Anterior cingulate cortex (tissue), 58 donors: Measurements from ENCODE around the gene ZNF846.
"Not testable (repeated sequence)": the region's sequence is repeated elsewhere in the genome, so short reads cannot be mapped to it uniquely, and the experiment has no call there.

Source experiments
- DNase-seq, 58 donors: peaks; one replicate each; lab custom pipeline; 2025; lab: John Stamatoyannopoulos, UW

The ZNF846 gene

GRCh38 chr19:9785367-9786331 lies 17.1 kb upstream of the ZNF846 start:
- DNase-seq = peak; percentile 29 to 99 (median 91)

GRCh38 chr19:9784163-9784496 lies 15.6 kb upstream of the ZNF846 start:
- DNase-seq = peak in 1 of 58 donors; percentile 13

DNA sequence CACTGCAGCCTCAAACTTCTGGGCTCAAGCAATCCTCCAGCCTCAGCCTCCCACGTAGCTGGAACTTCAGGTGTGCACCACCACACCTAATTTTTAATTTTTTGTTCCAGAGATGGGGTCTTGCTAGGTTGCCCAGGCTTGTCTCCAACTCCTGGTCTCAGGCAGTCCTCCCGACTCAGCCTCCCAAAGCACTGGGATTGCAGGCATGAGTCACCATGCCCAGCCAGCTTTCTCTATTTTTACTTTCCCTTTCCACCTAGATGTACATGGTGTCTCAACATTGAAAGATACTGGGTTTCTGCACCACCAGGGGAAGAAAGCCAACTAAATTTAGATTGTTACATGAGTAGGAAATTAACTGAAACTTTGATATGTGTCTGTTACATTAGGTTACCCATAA lies 13.8 kb upstream of the ZNF846 start:
- no peak for DNase-seq

- DNase-seq = no peak
Measured at GRCh38 chr19:9757544-9758501, 10.7 kb downstream of the ZNF846 start.

DNA sequence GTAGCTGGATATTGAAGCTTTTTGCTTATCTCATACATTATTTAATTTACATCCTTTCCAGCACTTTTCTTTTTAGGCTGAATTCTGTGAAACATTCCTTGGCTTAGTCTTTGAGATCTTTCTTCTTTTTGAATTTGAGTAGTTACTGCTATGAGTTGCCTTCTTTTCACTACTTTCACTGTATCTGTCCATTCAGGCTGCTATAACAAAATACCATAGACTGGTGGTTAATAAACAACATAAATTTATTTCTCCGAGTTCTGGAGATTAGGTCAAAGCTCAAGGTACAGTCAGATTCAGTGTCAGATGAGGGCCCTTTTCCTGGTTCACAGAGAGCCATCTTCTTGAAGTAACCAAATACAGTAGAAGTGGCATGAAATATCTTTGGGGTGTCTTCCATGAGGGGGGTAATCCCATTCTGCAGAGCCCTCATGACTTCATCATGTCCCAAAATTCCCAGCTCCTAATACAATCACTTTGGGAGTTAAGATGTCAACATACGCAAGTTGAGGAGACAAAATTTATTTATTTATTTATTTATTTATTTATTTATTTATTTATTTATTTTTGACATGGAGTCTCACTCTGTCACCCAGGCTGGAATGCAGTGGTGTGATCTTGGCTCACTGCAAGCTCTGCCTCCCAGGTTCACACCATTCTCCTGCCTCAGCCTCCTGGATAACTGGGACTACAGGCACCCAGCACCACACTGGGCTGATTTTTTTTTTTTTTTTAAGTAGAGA lies 15.7 kb downstream of the ZNF846 start:
- DNase-seq = no peak

GRCh38 chr19:9751446-9751845 lies 17.1 kb downstream of the ZNF846 start:
- DNase-seq = no peak

GRCh38 chr19:9741476-9742171 lies 26.9 kb downstream of the ZNF846 start:
- DNase-seq = no peak

GRCh38 chr19:9735986-9736385 lies 32.6 kb downstream of the ZNF846 start:
- DNase-seq = no peak

DNA sequence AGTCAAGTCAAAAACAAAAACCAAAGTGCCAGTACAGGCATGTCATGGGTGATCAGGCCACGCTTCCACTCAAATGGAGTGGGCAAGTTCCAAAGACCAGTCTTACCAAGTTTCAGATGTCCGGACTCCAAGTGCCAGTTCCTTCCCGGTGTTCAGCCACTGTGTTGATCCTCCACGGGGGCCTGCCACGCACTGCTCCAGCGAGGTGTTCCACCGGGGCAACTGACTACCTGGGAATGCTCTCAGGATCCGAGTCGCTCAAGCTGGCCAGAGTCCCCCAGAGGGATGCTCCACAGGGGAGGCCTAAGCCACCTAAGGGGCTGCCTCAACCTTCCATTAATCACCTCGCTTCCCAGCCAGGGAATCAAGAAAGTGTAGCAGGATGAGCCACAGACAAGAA lies 38.5 kb downstream of the ZNF846 start:
- DNase-seq = not testable (repeated sequence)

- no peak for DNase-seq
Measured at GRCh38 chr19:9729162-9729561, 39.4 kb downstream of the ZNF846 start.

DNA sequence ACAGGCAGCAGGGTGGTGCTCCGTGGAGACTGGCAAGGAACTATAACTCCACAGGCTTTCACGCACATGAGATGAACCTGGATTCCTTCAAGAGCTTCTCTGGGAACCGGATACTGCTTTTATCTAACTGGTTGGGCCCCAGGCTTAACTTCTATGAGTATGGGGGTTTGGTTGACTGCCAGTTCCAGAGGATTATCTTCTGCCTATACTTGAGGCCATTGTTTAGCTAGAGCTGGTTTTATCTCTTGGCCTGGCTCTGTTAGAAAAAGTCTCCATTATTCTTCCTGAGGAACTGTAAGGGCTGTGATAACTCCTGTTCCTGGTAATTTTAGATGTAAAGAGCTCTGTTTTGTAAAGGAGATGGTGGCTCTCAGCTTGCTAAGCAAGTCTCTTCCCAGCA lies 40.9 kb downstream of the ZNF846 start:
- no peak for DNase-seq

DNA sequence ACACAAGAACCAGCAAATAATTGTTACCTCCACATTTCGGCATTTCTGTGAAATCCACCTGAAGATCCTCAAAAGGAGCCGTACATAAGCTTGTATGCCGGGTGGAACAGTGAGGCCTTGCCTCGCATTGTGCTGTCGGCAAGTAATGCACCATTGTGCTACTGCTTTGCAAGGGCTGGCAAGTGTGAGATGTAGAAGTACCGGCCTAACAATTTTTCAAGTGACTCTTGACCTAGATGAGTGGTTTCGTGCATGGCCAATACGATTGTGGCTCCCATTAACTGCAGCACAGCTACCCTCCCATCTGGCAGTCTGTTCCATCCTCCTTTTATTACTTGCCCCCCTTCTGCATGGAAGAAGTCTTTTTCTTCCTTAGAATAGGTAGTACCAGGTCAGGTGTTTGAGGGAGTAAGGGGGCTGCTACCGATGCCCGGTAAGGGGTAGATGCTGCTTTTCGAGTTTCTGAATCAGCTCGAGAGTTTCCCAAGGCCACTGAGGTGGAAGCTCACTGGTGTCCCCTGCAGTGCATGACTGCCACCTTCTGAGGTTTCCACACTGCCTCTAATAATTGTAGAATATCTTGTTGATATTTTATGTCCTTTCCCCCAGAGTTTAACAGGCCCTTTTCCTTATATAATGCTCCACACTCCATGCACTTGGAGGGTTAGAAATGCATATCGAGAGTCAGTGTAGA lies 42.9 kb downstream of the ZNF846 start:
- not testable (repeated sequence) for DNase-seq

DNA sequence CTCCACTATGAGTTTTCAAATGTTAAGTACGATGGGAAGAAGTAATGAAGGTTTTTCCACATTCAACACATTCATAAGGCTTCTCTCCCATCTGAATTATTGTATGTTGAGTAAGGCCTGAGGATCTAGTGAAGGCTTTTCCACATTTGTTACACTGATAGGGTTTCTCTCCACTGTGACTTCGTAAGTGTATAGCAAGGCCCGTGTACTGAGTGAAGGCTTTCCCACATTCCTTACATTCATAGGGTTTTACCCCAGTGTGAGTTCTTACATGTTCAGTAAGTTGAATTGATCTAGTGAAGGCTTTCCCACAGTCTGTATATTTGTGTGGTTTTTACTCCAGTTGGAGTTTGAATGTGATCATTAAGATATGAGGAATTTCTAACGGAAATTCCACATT lies 44.4 kb downstream of the ZNF846 start:
- DNase-seq = no peak

- DNase-seq = peak in 1 of 58 donors; percentile 12
Measured at GRCh38 chr19:9721861-9722260, 46.7 kb downstream of the ZNF846 start.

- no peak for DNase-seq
Measured at GRCh38 chr19:9720541-9720940, 48.0 kb downstream of the ZNF846 start.

DNA sequence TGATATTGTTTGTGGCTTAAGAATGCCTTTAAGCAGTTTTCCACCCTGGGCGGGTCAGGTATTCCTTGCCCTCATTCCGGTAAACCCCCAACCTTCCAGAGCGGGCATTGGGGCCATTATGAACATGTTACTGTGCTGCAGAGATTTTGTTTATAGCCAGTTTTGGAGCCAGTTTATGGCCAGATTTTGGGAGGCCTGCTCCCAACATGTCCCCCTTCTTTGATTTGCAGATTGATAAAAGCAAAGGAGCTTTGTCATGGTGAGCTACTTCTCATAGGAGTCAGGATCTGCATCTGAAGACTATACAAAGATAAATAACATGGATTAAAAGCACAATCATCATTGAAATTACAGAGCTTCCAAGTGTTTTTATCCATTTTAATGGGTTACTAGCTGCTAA lies 56.7 kb downstream of the ZNF846 start:
- DNase-seq = no peak

GRCh38 chr19:9709305-9709704 lies 59.2 kb downstream of the ZNF846 start:
- DNase-seq = peak in 17 of 58 donors; percentile 2 to 61 (median 9)

- DNase-seq = no peak
Measured at GRCh38 chr19:9705836-9706235, 62.7 kb downstream of the ZNF846 start.

- DNase-seq = no peak
Measured at GRCh38 chr19:9702186-9702585, 66.4 kb downstream of the ZNF846 start.
